Midbrain (tissue), 1 donor: ENCODE data around the gene FXYD3.
"Not testable (repeated sequence)": the region's sequence is repeated elsewhere in the genome, so short reads cannot be mapped to it uniquely, and the experiment has no call there.

Experiments
- DNase-seq: peaks from one replicate; lab custom pipeline; 2025; lab: John Stamatoyannopoulos, UW

Gene FXYD3

GRCh38 chr19:35086455-35086854 lies 29.2 kb upstream of the FXYD3 start:
- no peak for DNase-seq

- DNase-seq = no peak
Observed at GRCh38 chr19:35087393-35087792, 28.2 kb upstream of the FXYD3 start.

GRCh38 chr19:35088131-35088913 lies 27.3 kb upstream of the FXYD3 start:
- DNase-seq = no peak

- DNase-seq = no peak
Observed at GRCh38 chr19:35089554-35089953, 26.1 kb upstream of the FXYD3 start.

- no peak for DNase-seq
Observed at GRCh38 chr19:35090160-35090505, 25.5 kb upstream of the FXYD3 start.

- DNase-seq = peak; percentile 75
Observed at GRCh38 chr19:35090506-35091214, 25.0 kb upstream of the FXYD3 start.

- DNase-seq = no peak
Observed at GRCh38 chr19:35093430-35093829, 22.2 kb upstream of the FXYD3 start.

GRCh38 chr19:35093941-35094647 lies 21.5 kb upstream of the FXYD3 start:
- no peak for DNase-seq

GRCh38 chr19:35094656-35095055 lies 21.0 kb upstream of the FXYD3 start:
- no peak for DNase-seq

- no peak for DNase-seq
Observed at GRCh38 chr19:35095667-35096368, 19.8 kb upstream of the FXYD3 start.

- no peak for DNase-seq
Observed at GRCh38 chr19:35098413-35099049, 17.1 kb upstream of the FXYD3 start.

- no peak for DNase-seq
Observed at GRCh38 chr19:35099155-35099896, 16.3 kb upstream of the FXYD3 start.

- no peak for DNase-seq
Observed at GRCh38 chr19:35099897-35100275, 15.7 kb upstream of the FXYD3 start.

GRCh38 chr19:35100588-35101533 lies 14.8 kb upstream of the FXYD3 start:
- DNase-seq = no peak

- not testable (repeated sequence) for DNase-seq
Observed at GRCh38 chr19:35101949-35102348, 13.7 kb upstream of the FXYD3 start.

- not testable (repeated sequence) for DNase-seq
Observed at GRCh38 chr19:35103614-35104013, 12.0 kb upstream of the FXYD3 start.

GRCh38 chr19:35104361-35104760 lies 11.3 kb upstream of the FXYD3 start:
- no peak for DNase-seq

GRCh38 chr19:35105047-35105410 lies 10.6 kb upstream of the FXYD3 start:
- DNase-seq = no peak

- DNase-seq = no peak
Observed at GRCh38 chr19:35105411-35106290, 10.0 kb upstream of the FXYD3 start.
